WTC11 (cell line): ENCODE measurements around the gene TMEM156. TPM values are rescaled to one million over a fixed set of nuclear protein-coding genes. Genes with fewer than 3 reads are reported as not detected.
"Not testable (repeated sequence)": the region's sequence is repeated elsewhere in the genome, so short reads cannot be mapped to it uniquely, and the experiment has no call there.

Experiments used
- ATAC-seq: fragments of 200-7000 bp; cut with Tn5 transposase; 2 replicates; pipeline ENCODE4 v1.10.0; 2021; ENCODE audit warnings: mild to moderate bottlenecking, moderate library complexity
- CTCF ChIA-PET: fragments of 300-600 bp; sonication (Branson Sonifier 250); formaldehyde crosslinking; loops from one replicate; lab custom pipeline; 2021; ENCODE audit warnings: antibody characterized with exemption; lab: Charles Lee
- POLR2A ChIA-PET: fragments of 350-600 bp; sonication (Branson Sonifier 250); formaldehyde crosslinking; loops from one replicate; lab custom pipeline; 2021; ENCODE audit warnings: antibody characterized with exemption; lab: Charles Lee
- DNase-seq: peaks from one replicate; pipeline ENCODE4 v3.0.0; 2021; ENCODE audit warnings: low spot score
- H3K27ac Mint-ChIP-seq: 2 replicates; pipeline ENCODE4 v1.8.0; 2021; ENCODE audit warnings: mixed read lengths
- H3K27me3 Mint-ChIP-seq: 2 replicates; pipeline ENCODE4 v1.8.0; 2021; ENCODE audit warnings: low read depth, mild to moderate bottlenecking, moderate library complexity, mixed read lengths
- H3K36me3 Mint-ChIP-seq: 2 replicates; pipeline ENCODE4 v1.8.0; 2021; ENCODE audit warnings: mixed read lengths
- H3K4me1 Mint-ChIP-seq: 2 replicates; pipeline ENCODE4 v1.8.0; 2022; ENCODE audit warnings: mixed read lengths
- H3K4me3 Mint-ChIP-seq: 2 replicates; pipeline ENCODE4 v1.8.0; 2021; ENCODE audit warnings: mild to moderate bottlenecking, moderate library complexity, mixed read lengths
- H3K9me3 Mint-ChIP-seq: 2 replicates; pipeline ENCODE4 v1.8.0; 2021; ENCODE audit warnings: mixed read lengths
- IRF2 ChIP-seq: sonication (generic); formaldehyde crosslinking; IDR thresholded peaks from 2 replicates; pipeline ENCODE4 v1.8.0; 2022; ENCODE audit warnings: low read depth, missing genetic modification reagents, borderline replicate concordance
- NFE2L1 ChIP-seq: sonication (generic); formaldehyde crosslinking; IDR thresholded peaks from 2 replicates; pipeline ENCODE4 v1.8.1; 2023; ENCODE audit warnings: missing genetic modification reagents
- NFYB ChIP-seq: sonication (generic); formaldehyde crosslinking; conservative IDR thresholded peaks from 2 replicates; pipeline ENCODE4 v1.8.0; 2022; ENCODE audit warnings: low read depth, missing genetic modification reagents
- OVOL2 ChIP-seq: fragments of 250-450 bp; sonication (Bioruptor Pico); IDR thresholded peaks from 2 replicates; pipeline ENCODE4 v1.9.0; 2021; ENCODE audit warnings: mild to moderate bottlenecking, borderline replicate concordance
- PREB ChIP-seq: sonication (generic); formaldehyde crosslinking; IDR thresholded peaks from 2 replicates; pipeline ENCODE4 v1.8.1; 2022; ENCODE audit warnings: mild to moderate bottlenecking, missing genetic modification reagents, moderate library complexity, borderline replicate concordance
- RELA ChIP-seq: sonication (generic); formaldehyde crosslinking; IDR thresholded peaks from 2 replicates; pipeline ENCODE4 v1.8.1; 2022; ENCODE audit warnings: missing genetic modification reagents, mild to moderate bottlenecking, borderline replicate concordance
- SOX15 ChIP-seq: fragments of 250-450 bp; sonication (Bioruptor Pico); IDR thresholded peaks from 2 replicates; pipeline ENCODE4 v1.9.0; 2021; ENCODE audit warnings: mild to moderate bottlenecking
- ZNF121 ChIP-seq: sonication (generic); formaldehyde crosslinking; IDR thresholded peaks from 2 replicates; pipeline ENCODE4 v1.8.0; 2023; ENCODE audit warnings: missing genetic modification reagents
- ZNF317 ChIP-seq: sonication (generic); formaldehyde crosslinking; IDR thresholded peaks from 2 replicates; pipeline ENCODE4 v1.8.1; 2023; ENCODE audit warnings: low read depth, mild to moderate bottlenecking, moderate library complexity, missing genetic modification reagents, borderline replicate concordance
- ZNF532 ChIP-seq: fragments of 250-450 bp; sonication (Bioruptor Pico); IDR thresholded peaks from 2 replicates; pipeline ENCODE4 v1.9.0; 2021; ENCODE audit warnings: mild to moderate bottlenecking, borderline replicate concordance
- total RNA-seq: library from RNA; stranded (reverse); gene quantifications from 3 replicates; pipeline ENCODE4 v1.2.3, GENCODE V29; 2021

Gene TMEM156
- total RNA-seq, 1 experiment from 2014 or later, result 0.24 TPM

GRCh38 chr4:38989487-38989886 is 42.7 kb downstream of the TMEM156 start:
- H3K36me3 Mint-ChIP-seq, result no peaks in the 10 kb centered on the region
- 0 out of 2 replicates have a peak, but pooled peaks cover 4% of the 10 kb centered on the region for H3K9me3 Mint-ChIP-seq
- POLR2A ChIA-PET, result no interaction called here
- CTCF ChIA-PET, result no interaction called here
- H3K27me3 Mint-ChIP-seq, result no peaks in the 10 kb centered on the region
- ATAC-seq (no peak), DNase-seq (no peak)
- H3K4me1 Mint-ChIP-seq, result peaks cover 9% of the 10 kb centered on the region
- no peak for TF ChIP-seq NFYB (CRISPR knock-in tag)
- TF ChIP-seq PREB (CRISPR knock-in tag), result no peak
- no peak for TF ChIP-seq IRF2
- no peak overlapping the region for H3K4me3 Mint-ChIP-seq
- H3K27ac Mint-ChIP-seq, result no peak overlapping the region

GRCh38 chr4:38988353-38988752 is 43.9 kb downstream of the TMEM156 start:
- POLR2A ChIA-PET, DNase-seq, H3K9me3 Mint-ChIP-seq, H3K36me3 Mint-ChIP-seq, H3K4me3 Mint-ChIP-seq, H3K27ac Mint-ChIP-seq, H3K4me1 Mint-ChIP-seq, H3K27me3 Mint-ChIP-seq: not testable (repeated sequence)
- peak; percentile 63; the same call in 1 of the 2 replicates for ATAC-seq
- CTCF ChIA-PET, result interaction anchor here (1.4 kb wide), 1 partner anchor 147 kb away, joined by 4 read pairs; no protein-coding TSS in a partner anchor

- ATAC-seq, result no peak
- Mint-ChIP-seq H3K27me3 (no peaks in the 10 kb centered on the region), H3K27ac (no peak overlapping the region), H3K9me3 (no peaks in the 10 kb centered on the region), H3K4me3 (no peak overlapping the region), H3K4me1 (peaks cover 9% of the 10 kb centered on the region), H3K36me3 (no peaks in the 10 kb centered on the region)
- ChIA-PET CTCF (interaction anchor here (1.4 kb wide), 1 partner anchor 148 kb away, joined by 4 read pairs; no protein-coding TSS in a partner anchor), POLR2A (no interaction called here)
- no peak for DNase-seq
- TF ChIP-seq SOX15 (CRISPR knock-in tag) (no peak), ZNF121 (CRISPR knock-in tag) (no peak), OVOL2 (CRISPR knock-in tag) (no peak), ZNF532 (CRISPR knock-in tag) (no peak)
Measured at GRCh38 chr4:38987491-38987890, 44.7 kb downstream of the TMEM156 start.

GRCh38 chr4:38985410-38986100 is 46.7 kb downstream of the TMEM156 start:
- peaks cover 9% of the 10 kb centered on the region for H3K4me1 Mint-ChIP-seq
- no peaks in the 10 kb centered on the region for H3K27me3 Mint-ChIP-seq
- no peaks in the 10 kb centered on the region for H3K9me3 Mint-ChIP-seq
- H3K4me3 Mint-ChIP-seq, result no peak overlapping the region
- TF ChIP-seq NFE2L1 (CRISPR knock-in tag) (no peak), RELA (CRISPR knock-in tag) (no peak), ZNF317 (no peak)
- CTCF ChIA-PET, result interaction anchor here (0.5 to 1.2 kb wide), 2 partner anchors 196 to 1943 kb away, joined by 3 read pairs; no protein-coding TSS in a partner anchor
- H3K27ac Mint-ChIP-seq, result peak overlapping the region; percentile 59; the same call in 1 of the 2 replicates
- DNase-seq, result no peak
- H3K36me3 Mint-ChIP-seq, result no peaks in the 10 kb centered on the region
- ATAC-seq, result no peak
- POLR2A ChIA-PET, result interaction anchor here (0.7 kb wide), 1 partner anchor 48 kb away, joined by 3 read pairs; no protein-coding TSS in a partner anchor
